GM12891 (cell line): ENCODE results near the gene ZBTB7A.

Experiments used
- POLR2A ChIP-seq: IDR thresholded peaks from 2 replicates; pipeline ENCODE4 v1.6.1; 2011; ENCODE audit warnings: low read depth, low read length, control low read depth
- POLR2AphosphoS5 ChIP-seq: IDR thresholded peaks from 2 replicates; pipeline ENCODE4 v1.6.1; 2011; ENCODE audit warnings: low read depth, low read length, control low read depth
- POU2F2 ChIP-seq: IDR thresholded peaks from 2 replicates; pipeline ENCODE4 v1.6.1; 2011; ENCODE audit warnings: low read depth, mild to moderate bottlenecking, control low read depth, low read length, moderate library complexity
- TAF1 ChIP-seq: IDR thresholded peaks from 2 replicates; pipeline ENCODE4 v1.6.1; 2011; ENCODE audit warnings: low read depth, low read length, control low read depth

- TF ChIP-seq POLR2A = no peak
- no peak for TF ChIP-seq TAF1
- no peak for TF ChIP-seq POLR2AphosphoS5
- peak; percentile 66; the same call in 1 of the 2 replicates for TF ChIP-seq POU2F2
Measured at GRCh38 chr19:4065430-4066175, 1.1 kb downstream of the ZBTB7A start.
